Measurements from ENCODE around the gene CCNY.

The CCNY gene

GRCh38 chr10:35466661-35467060, 130.4 kb downstream of the CCNY start:
- H3K4me3 ChIP-seq (ENCODE audit: low read depth, low read length) = no peak overlapping the region
- no peak for DNase-seq (ENCODE audit: low read depth)
- no peak for TF ChIP-seq CTCF (conservative IDR thresholded peaks at IDR 0.05; ENCODE audit: low read depth, low read length)

- H3K4me3 ChIP-seq (ENCODE audit: low read depth, low read length) = no peak overlapping the region
- TF ChIP-seq CTCF (conservative IDR thresholded peaks at IDR 0.05; ENCODE audit: low read depth, low read length) = no peak
- DNase-seq (ENCODE audit: low read depth) = no peak
These were observed 130.9 kb downstream of the CCNY start for GRCh38 chr10:35467186-35467585.

GRCh38 chr10:35470248-35470924, 134.1 kb downstream of the CCNY start:
- no peak for DNase-seq (ENCODE audit: low read depth)
- peak; percentile 23 for TF ChIP-seq CTCF (conservative IDR thresholded peaks at IDR 0.05; ENCODE audit: low read depth, low read length)
- H3K4me3 ChIP-seq (ENCODE audit: low read depth, low read length) = no peak overlapping the region

DNA sequence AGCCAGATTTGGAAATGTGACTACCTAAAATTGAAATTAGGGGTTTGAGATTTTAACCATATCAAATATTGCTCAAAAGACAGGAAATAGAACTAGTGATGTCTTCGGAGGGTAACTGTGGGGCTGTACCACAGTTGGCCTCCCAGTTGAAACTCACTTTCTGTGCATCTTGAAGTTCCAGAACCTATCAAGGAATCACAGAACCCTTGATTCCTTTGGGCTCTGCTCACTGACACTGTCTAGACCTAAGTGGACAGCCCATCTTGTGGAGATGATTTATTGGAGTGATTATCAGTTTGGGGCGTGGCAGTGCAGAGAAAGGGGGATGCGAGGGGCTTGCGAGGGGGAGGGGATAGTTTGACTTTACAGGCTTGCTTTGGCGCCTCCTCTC, 134.6 kb downstream of the CCNY start:
- TF ChIP-seq CTCF (conservative IDR thresholded peaks at IDR 0.05; ENCODE audit: low read depth, low read length) = no peak
- no peak overlapping the region for H3K4me3 ChIP-seq (ENCODE audit: low read depth, low read length)
- no peak for DNase-seq (ENCODE audit: low read depth)

- DNase-seq (ENCODE audit: low read depth) = no peak
- H3K4me3 ChIP-seq (ENCODE audit: low read depth, low read length) = no peak overlapping the region
- TF ChIP-seq CTCF (conservative IDR thresholded peaks at IDR 0.05; ENCODE audit: low read depth, low read length) = no peak
These were observed 135.1 kb downstream of the CCNY start for GRCh38 chr10:35471435-35471834.

DNA sequence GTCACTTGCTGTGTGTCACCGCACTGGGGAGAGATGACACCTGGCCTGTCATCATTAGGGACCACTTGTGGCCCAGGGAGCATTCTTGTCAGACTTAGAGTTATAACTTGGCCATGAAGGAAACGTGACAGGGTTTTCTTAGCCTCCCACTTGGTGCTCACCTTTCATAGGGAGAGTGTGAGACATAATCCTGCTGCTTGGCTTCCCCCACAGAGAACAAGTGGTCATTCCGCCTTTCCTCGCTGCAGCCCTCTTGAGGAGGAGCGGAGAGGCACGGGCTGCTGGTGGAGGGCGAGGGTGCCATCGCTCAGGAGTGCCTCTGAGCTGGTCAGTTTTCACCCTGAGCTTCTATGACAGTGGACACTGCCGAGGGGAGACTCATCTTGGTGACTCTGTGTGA, 143.8 kb downstream of the CCNY start:
- peak; percentile 17 for TF ChIP-seq CTCF (conservative IDR thresholded peaks at IDR 0.05; ENCODE audit: low read depth, low read length)
- H3K4me3 ChIP-seq (ENCODE audit: low read depth, low read length) = no peak overlapping the region
- DNase-seq (ENCODE audit: low read depth) = no peak

GRCh38 chr10:35481413-35481812, 145.1 kb downstream of the CCNY start:
- no peak overlapping the region for H3K4me3 ChIP-seq (ENCODE audit: low read depth, low read length)
- TF ChIP-seq CTCF (conservative IDR thresholded peaks at IDR 0.05; ENCODE audit: low read depth, low read length) = no peak
- DNase-seq (ENCODE audit: low read depth) = no peak

Measured in choroid plexus epithelial cell (primary cell).